Thoracic aorta (tissue), 2 donors: ENCODE data around the gene GATD1. TPM values are rescaled to one million over a fixed set of nuclear protein-coding genes. Genes with fewer than 3 reads are reported as not detected.
A peak's percentile ranks its signal among the peaks of the same experiment; 100 is the strongest.

Source experiments
- ATAC-seq: fragments of 150-250 bp; one replicate; pipeline ENCODE4 v1.8.0; 2017; ENCODE audit warnings: low read depth; ENCODE audit not compliant: insufficient number of reproducible peaks, low FRiP score
- DNase-seq: peaks from one replicate; pipeline ENCODE4 v3.0.0-alpha.2; 2020; ENCODE audit warnings: low spot score
- H3K27ac ChIP-seq, 2 donors: fragments of 200-600 bp; sonication (generic); 1 replicate in 1 of 2; 2 replicates in 1 of 2; pipeline ENCODE4 v1.5.1; 2016; ENCODE audit warnings: mild to moderate bottlenecking in 2 of 2, moderate library complexity in 2 of 2
- H3K27me3 ChIP-seq: fragments of 200-600 bp; sonication (generic); replicated peaks from 2 replicates; pipeline ENCODE4 v1.6.0; 2016; ENCODE audit warnings: mild to moderate bottlenecking; ENCODE audit not compliant: insufficient read depth
- H3K36me3 ChIP-seq: fragments of 200-600 bp; sonication (generic); one replicate; pipeline ENCODE4 v1.5.1; 2016
- H3K4me1 ChIP-seq, 2 donors: fragments of 200-600 bp; sonication (generic); 1 replicate in 1 of 2; 2 replicates in 1 of 2; pipeline versions ENCODE4 v1.5.1 to v1.6.0; 2016; ENCODE audit warnings: low read depth in 2 of 2, mild to moderate bottlenecking in 1 of 2; ENCODE audit not compliant: control insufficient read depth in 1 of 2
- H3K4me3 ChIP-seq: fragments of 200-600 bp; sonication (generic); 2 replicates; pipeline ENCODE4 v1.5.1; 2016; ENCODE audit warnings: mild to moderate bottlenecking
- H3K9me3 ChIP-seq: fragments of 200-600 bp; sonication (generic); 2 replicates; pipeline ENCODE4 v1.5.1; 2016
- total RNA-seq, 2 donors: library from RNA; depleted of rRNA; stranded (reverse); fragments of >200 nt; gene quantifications; one replicate each; pipeline versions ENCODE4 v1.1.0 to v1.2.3, GENCODE V29; 2016
- TF ChIP-seq, protein P1 (sequence below): fragments of 200-600 bp; sonication (generic); IDR thresholded peaks from one replicate; pipeline ENCODE4 v1.5.1; 2019; ENCODE audit warnings: antibody characterized with exemption

The GATD1 gene
- total RNA-seq, 2 donors from 2014 or later, result 32.5 to 48.7 TPM

GRCh38 chr11:787084-787675, 9.9 kb upstream of the GATD1 start:
- Histone ChIP-seq H3K27ac (no peak overlapping the region), H3K36me3 (no peaks in the 10 kb centered on the region), H3K4me3 (no peak overlapping the region), H3K9me3 (no peaks in the 10 kb centered on the region), H3K27me3 (peaks cover 8% of the 10 kb centered on the region), H3K4me1 (peaks cover 0 to 16% of the 10 kb centered on the region in 2 donors)
- DNase-seq (no peak), ATAC-seq (no peak)
- TF ChIP-seq, protein P1, sequence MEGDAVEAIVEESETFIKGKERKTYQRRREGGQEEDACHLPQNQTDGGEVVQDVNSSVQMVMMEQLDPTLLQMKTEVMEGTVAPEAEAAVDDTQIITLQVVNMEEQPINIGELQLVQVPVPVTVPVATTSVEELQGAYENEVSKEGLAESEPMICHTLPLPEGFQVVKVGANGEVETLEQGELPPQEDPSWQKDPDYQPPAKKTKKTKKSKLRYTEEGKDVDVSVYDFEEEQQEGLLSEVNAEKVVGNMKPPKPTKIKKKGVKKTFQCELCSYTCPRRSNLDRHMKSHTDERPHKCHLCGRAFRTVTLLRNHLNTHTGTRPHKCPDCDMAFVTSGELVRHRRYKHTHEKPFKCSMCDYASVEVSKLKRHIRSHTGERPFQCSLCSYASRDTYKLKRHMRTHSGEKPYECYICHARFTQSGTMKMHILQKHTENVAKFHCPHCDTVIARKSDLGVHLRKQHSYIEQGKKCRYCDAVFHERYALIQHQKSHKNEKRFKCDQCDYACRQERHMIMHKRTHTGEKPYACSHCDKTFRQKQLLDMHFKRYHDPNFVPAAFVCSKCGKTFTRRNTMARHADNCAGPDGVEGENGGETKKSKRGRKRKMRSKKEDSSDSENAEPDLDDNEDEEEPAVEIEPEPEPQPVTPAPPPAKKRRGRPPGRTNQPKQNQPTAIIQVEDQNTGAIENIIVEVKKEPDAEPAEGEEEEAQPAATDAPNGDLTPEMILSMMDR, result no peak

- H3K27ac ChIP-seq, result no peak overlapping the region
- H3K9me3 ChIP-seq, result no peaks in the 10 kb centered on the region
- no peaks in the 10 kb centered on the region for H3K36me3 ChIP-seq
- TF ChIP-seq, protein P1, result no peak
- H3K27me3 ChIP-seq, result peaks cover 8% of the 10 kb centered on the region
- no peak overlapping the region for H3K4me3 ChIP-seq
- peaks cover 0 to 16% of the 10 kb centered on the region in 2 donors for H3K4me1 ChIP-seq
- DNase-seq (no peak), ATAC-seq (no peak)
Measured at GRCh38 chr11:786235-787083, 9.2 kb upstream of the GATD1 start.

- Histone ChIP-seq H3K9me3 (no peaks in the 10 kb centered on the region), H3K4me3 (peak overlapping the region; percentile 47), H3K4me1 (peaks cover 0 to 16% of the 10 kb centered on the region in 2 donors), H3K27ac (peak overlapping the region; percentile 15 to 41), H3K36me3 (no peaks in the 10 kb centered on the region), H3K27me3 (peaks cover under 1% of the 10 kb centered on the region)
- TF ChIP-seq, protein P1, result peak; percentile 51
- ATAC-seq, result peak; percentile 58
- peak; percentile 47 for DNase-seq
Measured at GRCh38 chr11:783581-784015, 6.3 kb upstream of the GATD1 start.

- H3K4me1 ChIP-seq, result peaks cover 4 to 25% of the 10 kb centered on the region in 2 donors
- H3K36me3 ChIP-seq, result no peaks in the 10 kb centered on the region
- TF ChIP-seq, protein P1, result no peak
- DNase-seq, result no peak
- H3K9me3 ChIP-seq, result no peaks in the 10 kb centered on the region
- no peaks in the 10 kb centered on the region for H3K27me3 ChIP-seq
- no peak overlapping the region for H3K27ac ChIP-seq
- H3K4me3 ChIP-seq, result no peak overlapping the region
- no peak for ATAC-seq
Measured at GRCh38 chr11:782264-783174, 5.2 kb upstream of the GATD1 start.
